Glomerular endothelial cell (primary cell): ENCODE data around the gene CABP2. TPM values are rescaled to one million over a fixed set of nuclear protein-coding genes. Genes with fewer than 3 reads are reported as not detected.

Experiments used
- DNase-seq: peaks from one replicate; pipeline ENCODE4 v3.0.0-alpha.2; 2011; ENCODE audit warnings: low read depth, low spot score; ENCODE audit errors: extremely low read depth
- total RNA-seq: library from RNA; depleted of rRNA; stranded (reverse); fragments of >200 nt; gene quantifications from 2 replicates; pipeline ENCODE4 v1.2.3, GENCODE V29; 2015

Gene CABP2
- total RNA-seq, 1 donor from 2014 or later: not detected

GRCh38 chr11:67508486-67509121, 14.6 kb downstream of the CABP2 start:
- peak; percentile 65 for DNase-seq

GRCh38 chr11:67507864-67508485, 15.3 kb downstream of the CABP2 start, which contains the start of gene CDK2AP2:
TSS of gene CDK2AP2 (minus strand) at chr11:67508162. CDS start at chr11:67508082, 80 bp downstream.
- DNase-seq: peak; percentile 88

DNA sequence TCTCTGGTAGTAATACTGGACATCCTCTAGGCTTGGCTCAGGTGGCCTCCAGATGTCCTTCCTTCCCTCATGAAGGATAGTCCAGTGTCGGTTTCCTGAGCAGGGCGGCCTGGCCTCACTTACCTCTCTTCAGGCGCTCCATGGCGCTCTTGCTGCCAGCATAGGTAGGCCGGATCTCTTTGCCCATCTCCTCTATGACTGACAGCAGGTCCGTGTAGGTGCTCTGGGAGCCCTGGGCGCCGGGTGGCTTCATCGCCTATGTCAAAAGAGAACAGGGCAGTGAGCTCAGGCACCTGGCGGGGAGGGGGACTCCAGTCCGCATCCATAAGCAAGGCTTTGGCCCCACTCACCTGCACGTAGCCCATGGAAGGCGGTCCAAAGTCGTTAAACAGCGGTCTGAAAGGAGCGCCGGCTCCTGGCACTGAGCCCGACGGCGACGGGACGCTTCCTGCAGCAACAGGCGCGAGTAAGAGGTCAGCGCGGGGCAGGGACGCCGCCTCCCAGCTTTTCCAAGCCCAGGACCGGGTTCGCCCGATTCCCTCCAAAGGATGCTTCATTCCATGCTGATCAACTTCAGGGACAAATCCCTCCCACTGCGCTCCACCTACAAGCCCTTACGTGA, 15.9 kb downstream of the CABP2 start:
- DNase-seq: no peak

DNA sequence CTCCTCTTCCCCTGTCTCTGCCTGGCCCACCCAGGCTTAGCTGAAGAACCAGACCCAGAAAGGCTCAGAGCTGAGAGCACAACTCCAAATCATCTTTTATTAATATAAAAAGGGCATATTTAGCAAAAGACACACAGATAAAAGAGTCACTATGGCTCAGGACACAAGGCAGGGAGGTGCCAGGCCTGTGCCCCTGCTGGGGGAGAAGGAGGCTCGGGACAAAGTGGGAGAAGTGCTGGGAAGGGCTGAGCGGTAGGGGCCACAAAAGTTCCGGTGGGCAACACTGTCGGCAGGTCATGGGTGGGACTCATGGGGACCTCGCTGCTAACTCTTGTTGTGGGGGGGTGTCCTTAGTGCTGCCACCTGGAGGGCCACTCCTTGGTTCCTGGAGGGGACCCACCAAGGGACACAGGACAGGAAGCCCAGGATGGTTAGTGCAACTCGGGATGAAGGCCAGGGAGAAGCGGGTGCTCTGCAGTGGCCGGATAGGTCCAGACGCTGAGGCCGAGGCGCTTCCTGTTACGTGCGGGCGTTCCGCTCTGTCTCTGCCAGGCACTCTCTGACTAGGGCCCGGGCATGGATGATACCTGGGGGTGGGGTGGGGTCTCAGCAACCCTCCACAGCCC, 16.7 kb downstream of the CABP2 start:
- DNase-seq: no peak

GRCh38 chr11:67505605-67506396, 17.4 kb downstream of the CABP2 start:
- peak; percentile 44 for DNase-seq

- no peak for DNase-seq
These were observed 18.2 kb downstream of the CABP2 start, which contains the start of gene PITPNM1 for GRCh38 chr11:67504950-67505581. TSS of gene PITPNM1 (minus strand) at chr11:67505363. CDS start at chr11:67504180, 1,183 bp downstream.

- DNase-seq: no peak
These were observed 19.0 kb downstream of the CABP2 start for GRCh38 chr11:67504005-67504949.

DNA sequence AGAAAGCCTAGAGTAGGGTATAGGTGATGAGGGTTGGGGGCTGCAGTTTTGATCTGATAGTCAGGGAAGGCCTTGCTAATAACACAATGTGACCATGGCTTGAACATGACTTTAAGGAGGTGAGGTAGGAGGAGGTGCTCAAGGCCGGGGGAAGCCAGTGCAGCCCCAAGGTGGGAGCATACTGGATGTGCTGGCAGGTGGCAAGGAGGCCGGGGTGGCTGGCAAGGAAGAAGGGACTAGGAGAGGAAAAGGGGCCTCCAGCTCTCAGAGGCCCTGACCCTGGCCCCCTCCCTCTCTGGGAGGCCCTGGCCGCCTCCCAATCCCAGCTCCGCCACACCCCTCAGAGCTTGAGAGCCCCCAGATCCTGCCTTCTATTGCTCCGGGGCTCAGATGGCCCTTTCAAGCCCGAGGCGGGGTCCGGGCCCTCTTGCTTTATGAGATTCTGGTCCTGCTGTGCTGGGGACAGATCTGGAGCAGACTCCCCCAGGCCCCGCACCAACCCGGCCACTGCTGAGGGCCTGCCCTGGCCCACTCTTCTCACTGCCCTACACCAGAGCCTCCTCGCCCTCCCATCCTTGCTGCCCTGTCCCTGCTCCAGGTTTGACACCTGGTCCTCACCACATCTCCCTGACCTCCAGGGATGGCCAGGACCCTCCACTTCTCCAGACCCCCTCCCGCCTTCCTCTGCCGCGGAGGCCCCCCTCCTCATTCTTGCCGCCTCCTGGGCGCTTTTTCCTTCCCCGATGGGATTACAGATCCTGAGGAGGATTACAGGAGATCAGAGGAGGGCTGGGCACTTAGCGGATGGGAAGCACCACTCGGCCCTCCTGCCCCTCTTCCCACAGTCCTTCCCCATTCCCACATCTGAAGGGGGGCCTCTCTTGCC, 19.9 kb downstream of the CABP2 start:
- DNase-seq: no peak

DNA sequence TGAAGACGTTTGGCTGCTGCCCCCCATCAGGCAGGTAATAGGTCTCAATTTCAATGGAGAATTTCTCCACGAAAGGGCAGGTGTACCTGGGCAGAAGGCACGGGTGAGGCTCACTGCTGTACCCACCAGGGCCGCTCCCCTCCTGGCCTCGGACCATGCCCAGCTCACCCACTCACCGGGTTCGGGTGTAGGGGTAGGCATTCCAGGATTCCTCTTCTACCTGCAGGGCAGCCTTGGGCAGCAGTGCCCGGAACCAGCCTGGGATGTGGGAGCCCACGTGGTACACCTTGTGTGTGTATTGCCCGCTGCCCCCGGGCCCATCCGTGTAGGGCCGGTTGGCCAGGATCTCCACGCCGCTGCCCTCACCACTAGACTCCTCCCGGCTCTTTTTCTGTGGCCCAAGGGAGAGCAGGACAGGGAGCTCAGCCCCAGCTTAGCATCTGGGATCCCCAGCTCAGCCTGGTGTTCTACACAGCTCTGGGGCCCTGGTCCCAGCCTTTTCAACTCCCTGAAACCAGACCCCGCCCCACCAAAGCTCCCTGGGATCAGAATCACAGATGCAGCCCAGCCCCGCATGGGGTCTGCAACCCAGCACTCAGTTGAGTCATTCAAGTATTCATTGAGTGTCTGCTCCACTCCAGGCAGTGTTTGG, 20.8 kb downstream of the CABP2 start:
- DNase-seq: no peak

DNA sequence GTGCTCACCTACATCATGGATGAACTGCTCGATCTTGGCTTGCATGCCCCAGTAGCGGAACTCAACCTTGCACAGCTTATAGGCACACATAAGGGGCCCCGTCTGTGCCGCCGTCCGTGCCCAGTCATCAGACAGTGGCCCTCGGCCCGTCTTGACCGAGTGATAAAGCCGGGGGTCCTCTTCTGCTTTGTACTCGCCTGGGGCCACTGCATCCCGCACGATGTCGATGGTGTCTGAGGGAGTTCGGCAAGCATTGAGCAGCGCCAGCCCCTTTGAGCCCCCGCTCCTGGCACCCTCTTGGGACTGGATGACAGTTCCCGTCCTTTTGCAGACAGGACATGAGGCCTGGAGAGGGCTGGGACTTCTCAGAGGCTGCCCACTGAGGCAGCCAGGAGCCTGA, 21.4 kb downstream of the CABP2 start:
- no peak for DNase-seq

DNA sequence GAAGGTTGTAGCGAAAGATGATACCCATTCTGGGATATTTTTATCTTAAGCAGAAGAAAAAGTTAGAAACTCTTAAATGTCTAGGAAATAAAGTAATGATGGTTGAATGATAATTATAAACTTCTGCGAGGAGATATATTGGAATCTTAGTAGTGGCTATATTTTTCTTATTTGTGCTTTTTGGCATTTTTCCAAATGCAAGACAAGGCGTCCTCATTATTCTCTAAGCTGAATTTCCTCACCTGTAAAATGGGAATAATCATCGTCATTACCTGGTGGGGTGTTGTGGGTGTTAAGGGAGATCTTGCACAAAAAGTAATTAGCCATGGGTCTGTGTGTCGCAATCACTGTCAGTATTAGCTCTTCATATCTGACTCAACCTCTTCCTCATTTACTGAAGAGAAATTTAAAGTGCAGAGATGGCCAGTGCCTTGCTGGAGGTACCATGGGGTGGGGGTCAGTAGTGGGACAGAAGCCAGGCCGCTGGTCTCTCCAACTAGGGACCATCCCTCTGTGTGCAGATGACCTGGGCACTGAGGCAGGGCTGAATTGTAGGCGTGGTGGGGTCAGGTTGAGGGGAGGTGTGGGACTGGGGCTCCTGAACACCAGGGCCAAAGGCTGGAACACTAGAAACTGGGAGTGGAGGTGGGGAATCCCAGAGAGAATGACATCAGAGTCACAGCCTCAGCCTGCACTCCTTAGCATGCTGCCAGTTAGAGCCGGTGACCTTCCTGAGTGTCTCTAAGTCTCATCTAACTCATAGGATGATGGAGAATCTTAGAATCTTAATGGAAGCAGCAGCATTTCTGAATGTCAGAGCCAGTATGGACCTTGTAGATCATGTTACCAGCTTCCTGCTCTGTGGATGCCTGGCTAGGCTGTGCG, 22.2 kb downstream of the CABP2 start:
- DNase-seq: no peak

GRCh38 chr11:67500484-67500821, 22.8 kb downstream of the CABP2 start:
- DNase-seq: no peak

GRCh38 chr11:67499808-67500483, 23.3 kb downstream of the CABP2 start:
- no peak for DNase-seq

DNA sequence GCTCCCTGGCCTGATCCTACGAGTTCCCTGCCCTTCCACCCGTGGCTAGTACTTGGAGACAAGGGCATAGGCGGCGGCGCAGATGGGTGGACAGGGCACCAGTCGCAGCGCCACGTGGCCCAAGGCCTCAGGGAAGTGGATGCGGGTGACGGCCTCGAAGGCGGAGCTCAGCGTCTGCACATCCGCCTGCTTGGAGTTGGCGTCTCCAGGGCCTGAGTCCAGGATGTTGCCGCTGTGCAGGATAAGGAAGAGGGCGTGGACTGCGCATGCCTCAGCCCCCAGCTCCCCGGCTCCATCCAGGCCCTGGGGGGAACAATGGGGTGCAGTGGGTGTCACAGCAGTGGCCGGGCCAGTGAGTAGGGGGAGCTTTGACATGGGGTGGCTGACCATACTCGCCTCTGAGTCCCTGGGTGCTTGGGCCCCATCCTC, 24.7 kb downstream of the CABP2 start:
- no peak for DNase-seq

- no peak for DNase-seq
These were observed 25.5 kb downstream of the CABP2 start for GRCh38 chr11:67497656-67498291.

- DNase-seq: no peak
These were observed 27.1 kb downstream of the CABP2 start for GRCh38 chr11:67496113-67496512.
